HCT116 (cell line): ENCODE measurements around the gene NHLRC4. TPM values are rescaled to one million over a fixed set of nuclear protein-coding genes. Genes with fewer than 3 reads are reported as not detected.

Experiments used
- ATAC-seq: fragments of 200-7000 bp; cut with Tn5 transposase; 2 replicates; pipeline ENCODE4 v1.9.1; 2020; ENCODE audit warnings: mild to moderate bottlenecking, moderate library complexity
- BruUV-seq: library from RNA; stranded (reverse); fragments of 400-500 nt; replicated peaks from 2 replicates; lab custom pipeline; 2021; lab: Mats Ljungman, UMichigan
- CTCF ChIA-PET: fragments of 300-600 bp; sonication (Branson Sonifier 250); formaldehyde crosslinking; loops from one replicate; lab custom pipeline; 2021; ENCODE audit warnings: antibody characterized with exemption; lab: Charles Lee
- POLR2A ChIA-PET: fragments of 300-600, 350-600 bp; sonication (Branson Sonifier 250); formaldehyde crosslinking; loops from one replicate; lab custom pipeline; 2021; ENCODE audit warnings: antibody characterized with exemption; lab: Charles Lee
- RAD21 ChIA-PET, 2 experiments: fragments of 300-600 bp; sonication (Branson Sonifier 250); formaldehyde crosslinking; loops; one replicate each; lab custom pipeline; 2023; ENCODE audit warnings: low total read pairs in 2 of 2; ENCODE audit not compliant: uncharacterized antibody in 2 of 2, unreplicated experiment in 2 of 2, low non-redundant PET in 1 of 2; lab: Charles Lee
- DNase-seq: peaks from one replicate; pipeline ENCODE4 v3.0.0-alpha.2; 2010; ENCODE audit warnings: low read depth, low spot score
- H2AFZ ChIP-seq: fragments of 200-600 bp; shearing (Covaris generic), sonication (generic); 2 replicates; pipeline ENCODE4 v1.6.1; 2017; ENCODE audit warnings: low read depth, mixed run types, mixed read lengths, antibody characterized with exemption, low read length; ENCODE audit not compliant: poor library complexity, severe bottlenecking
- H3K27ac ChIP-seq: 2 replicates; pipeline ENCODE4 v1.5.1; 2012; ENCODE audit warnings: low read depth, low read length
- H3K27me3 ChIP-seq: fragments of 200-600 bp; sonication (generic); 2 replicates; pipeline ENCODE4 v1.6.1; 2016; ENCODE audit warnings: mixed run types, low read length, mixed read lengths; ENCODE audit not compliant: insufficient read depth
- H3K36me3 ChIP-seq, 2 experiments: fragments of 200-500 bp in 1 of 2; fragments of 200-600 bp in 1 of 2; sonication (Bioruptor generic) in 1 of 2; sonication (generic) in 1 of 2; 2 replicates each; pipeline versions ENCODE4 v1.5.1 to v1.6.1; 2014 to 2016; ENCODE audit warnings: low read length in 2 of 2, inconsistent platforms in 1 of 2, mixed read lengths in 1 of 2, mixed run types in 1 of 2; ENCODE audit not compliant: insufficient read depth in 2 of 2, control insufficient read depth in 1 of 2
- H3K4me1 ChIP-seq, 2 experiments: fragments of 200-600 bp in 1 of 2; sonication (generic) in 1 of 2; 2 replicates each; pipeline versions ENCODE4 v1.5.1 to v1.6.1; 2012 to 2017; ENCODE audit warnings: low read length in 2 of 2, inconsistent platforms in 1 of 2, mild to moderate bottlenecking in 1 of 2, mixed read lengths in 1 of 2, mixed run types in 1 of 2, moderate library complexity in 1 of 2; ENCODE audit not compliant: insufficient read depth in 2 of 2, control insufficient read depth in 1 of 2
- H3K4me2 ChIP-seq: fragments of 200-600 bp; sonication (generic); 2 replicates; pipeline ENCODE4 v1.6.1; 2017; ENCODE audit warnings: mixed run types, low read length, mixed read lengths
- H3K4me3 ChIP-seq, 2 experiments: fragments of 200-600 bp in 1 of 2; sonication (generic) in 1 of 2; replicated peaks in 1 of 2; 2 replicates each; pipeline ENCODE4 v1.5.1; 2011 to 2016; ENCODE audit warnings: low read length in 2 of 2, control low read depth in 1 of 2, low read depth in 1 of 2, mild to moderate bottlenecking in 1 of 2, mixed read lengths in 1 of 2, mixed run types in 1 of 2
- H3K79me2 ChIP-seq: fragments of 200-600 bp; sonication (generic); 2 replicates; pipeline ENCODE4 v1.6.1; 2017; ENCODE audit warnings: mild to moderate bottlenecking, mixed run types, low read length, moderate library complexity, mixed read lengths; ENCODE audit not compliant: insufficient read depth
- H3K9ac ChIP-seq: fragments of 200-600 bp; sonication (generic); 2 replicates; pipeline ENCODE4 v1.6.1; 2016; ENCODE audit warnings: low read length, mixed read lengths
- H3K9me2 ChIP-seq: fragments of 200-600 bp; sonication (generic), shearing (Covaris generic); 2 replicates; pipeline ENCODE4 v1.6.1; 2017; ENCODE audit warnings: mixed run types, mild to moderate bottlenecking, moderate library complexity; ENCODE audit not compliant: insufficient read depth
- H3K9me3 ChIP-seq, 2 experiments: fragments of 200-500 bp in 1 of 2; fragments of 200-600 bp in 1 of 2; sonication (Bioruptor generic) in 1 of 2; sonication (generic) in 1 of 2; 2 replicates each; pipeline ENCODE4 v1.6.1; 2014 to 2017; ENCODE audit warnings: low read length in 2 of 2, mixed read lengths in 2 of 2, inconsistent platforms in 1 of 2, low read depth in 1 of 2, mild to moderate bottlenecking in 1 of 2, mixed run types in 1 of 2, moderate library complexity in 1 of 2; ENCODE audit not compliant: control insufficient read depth in 1 of 2, insufficient read depth in 1 of 2
- H4K20me1 ChIP-seq: fragments of 200-600 bp; sonication (generic), shearing (Covaris generic); 2 replicates; pipeline ENCODE4 v1.6.1; 2017; ENCODE audit warnings: mixed run types, mild to moderate bottlenecking, moderate library complexity; ENCODE audit not compliant: insufficient read depth
- CBX3 ChIP-seq: IDR thresholded peaks from 2 replicates; pipeline ENCODE4 v1.6.1; 2012; ENCODE audit warnings: low read depth
- CEBPB ChIP-seq: IDR thresholded peaks from 2 replicates; pipeline ENCODE4 v1.6.1; 2012; ENCODE audit warnings: low read depth
- CTCF ChIP-seq, 3 experiments: fragments of 200-600 bp in 1 of 3; sonication (generic) in 1 of 3; IDR thresholded peaks in 2 of 3; conservative IDR thresholded peaks in 1 of 3; 2 replicates each; pipeline ENCODE4 v1.5.1; 2012 to 2017; ENCODE audit warnings: low read depth in 2 of 3, low read length in 2 of 3, antibody characterized with exemption in 1 of 3, borderline replicate concordance in 1 of 3, control low read depth in 1 of 3, mild to moderate bottlenecking in 1 of 3, mixed read lengths in 1 of 3, mixed run types in 1 of 3, moderate library complexity in 1 of 3; ENCODE audit not compliant: insufficient read depth in 1 of 3
- ELF1 ChIP-seq: IDR thresholded peaks from 2 replicates; pipeline ENCODE4 v1.6.1; 2012; ENCODE audit warnings: low read depth, borderline replicate concordance
- EZH2phosphoT487 ChIP-seq: fragments of 200-600 bp; IDR thresholded peaks from 2 replicates; pipeline ENCODE4 v1.6.1; 2018; ENCODE audit warnings: antibody characterized with exemption, borderline replicate concordance
- POLR2A ChIP-seq: IDR thresholded peaks from 2 replicates; pipeline ENCODE4 v1.7.0; 2011; ENCODE audit warnings: borderline replicate concordance; ENCODE audit not compliant: insufficient read depth, insufficient read length; ENCODE audit errors: extremely low read depth
- POLR2AphosphoS5 ChIP-seq: IDR thresholded peaks from 2 replicates; pipeline ENCODE4 v1.6.1; 2011; ENCODE audit warnings: mild to moderate bottlenecking, low read depth, low read length, moderate library complexity
- RAD21 ChIP-seq: IDR thresholded peaks from 2 replicates; pipeline ENCODE4 v1.6.1; 2012; ENCODE audit warnings: low read depth, mild to moderate bottlenecking
- REST ChIP-seq: IDR thresholded peaks from 2 replicates; pipeline ENCODE4 v1.6.1; 2012; ENCODE audit warnings: low read depth
- SIN3A ChIP-seq: IDR thresholded peaks from 2 replicates; pipeline ENCODE4 v1.6.1; 2012; ENCODE audit warnings: low read depth
- SP1 ChIP-seq: IDR thresholded peaks from 2 replicates; pipeline ENCODE4 v1.6.1; 2012; ENCODE audit warnings: low read depth
- SRF ChIP-seq: IDR thresholded peaks from 2 replicates; pipeline ENCODE4 v1.6.1; 2012; ENCODE audit warnings: low read depth
- TCF7L2 ChIP-seq: IDR thresholded peaks from 2 replicates; pipeline ENCODE4 v1.7.0; 2011; ENCODE audit warnings: borderline replicate concordance, inconsistent platforms; ENCODE audit not compliant: insufficient read depth, insufficient read length; ENCODE audit errors: extremely low read depth
- YY1 ChIP-seq: IDR thresholded peaks from 2 replicates; pipeline ENCODE4 v1.6.1; 2011; ENCODE audit warnings: low read length, low read depth, moderate library complexity, mild to moderate bottlenecking; ENCODE audit not compliant: insufficient replicate concordance; ENCODE audit errors: extremely low read depth
- ZNF274 ChIP-seq: fragments of 200-500 bp; sonication (Bioruptor generic); IDR thresholded peaks from 2 replicates; pipeline ENCODE4 v1.6.1; 2014; ENCODE audit warnings: mild to moderate bottlenecking, low read depth, low read length, inconsistent platforms
- intact Hi-C: fragments of 100-400 bp; cut with micrococcal nuclease; formaldehyde crosslinking; loops from 2 replicates; pipeline ENCODE4 v1.10.0; 2022
- total RNA-seq: library from RNA; stranded (reverse); gene quantifications from one replicate; pipeline ENCODE4 v1.2.1, GENCODE V29; 2021; ENCODE audit not compliant: unreplicated experiment
- TF ChIP-seq, protein P1 (sequence below): IDR thresholded peaks from 2 replicates; pipeline ENCODE4 v1.6.1; 2012
- TF ChIP-seq, protein P2 (sequence below): IDR thresholded peaks from 2 replicates; pipeline ENCODE4 v1.6.1; 2011; ENCODE audit warnings: mild to moderate bottlenecking, low read length, moderate library complexity; ENCODE audit not compliant: insufficient replicate concordance; ENCODE audit errors: extremely low read depth

NHLRC4 gene
- total RNA-seq, 1 experiment from 2014 or later, result 0.22 TPM

DNA sequence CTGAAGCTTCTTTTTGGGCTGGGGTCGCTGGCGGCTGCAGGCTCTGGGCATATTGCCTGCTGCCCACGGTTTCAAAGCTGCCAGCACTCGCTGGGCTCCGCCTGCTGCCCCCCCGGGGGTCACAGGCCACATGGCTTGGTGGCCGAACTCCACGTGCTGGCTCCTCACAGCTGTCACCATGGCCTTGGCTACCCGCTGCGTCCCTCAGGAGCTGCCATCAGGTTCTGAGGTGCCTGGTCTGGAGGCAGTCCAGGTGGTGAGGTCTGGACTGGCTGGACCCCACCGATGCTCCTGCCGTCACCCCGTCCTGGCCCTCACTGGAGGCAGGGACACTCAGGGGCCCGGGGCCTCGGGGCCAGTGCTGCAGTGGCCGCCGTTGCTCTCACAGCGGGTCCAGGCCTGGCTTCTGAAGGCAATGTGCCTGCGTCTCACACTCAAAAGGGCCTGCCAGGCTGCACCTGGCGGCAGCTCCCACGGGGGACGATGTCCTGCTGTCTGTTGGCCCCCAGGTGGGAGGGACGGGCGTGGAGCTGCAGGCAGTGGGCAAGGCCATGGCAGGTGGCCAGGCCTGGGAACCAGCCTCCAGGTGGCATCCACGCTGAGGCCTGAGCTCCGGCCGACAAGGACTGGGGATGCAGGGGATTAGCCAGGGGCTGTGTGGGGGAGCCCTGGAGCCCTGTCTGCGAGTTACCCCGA is 26.0 kb upstream of the NHLRC4 start:
- BruUV-seq, result no TSS peak
- Histone ChIP-seq H3K36me3 (no peaks in the 10 kb centered on the region), H3K4me2 (no peak overlapping the region), H4K20me1 (no peaks in the 10 kb centered on the region), H3K4me1 (peaks cover 1 to 8% of the 10 kb centered on the region in 2 experiments; a peak in 3 of 4 replicates), H3K9me3 (no peaks in the 10 kb centered on the region), H3K79me2 (peaks cover 66% of the 10 kb centered on the region), H3K27ac (no peak overlapping the region), H2AFZ (no peak overlapping the region), H3K9me2 (no peaks in the 10 kb centered on the region), H3K9ac (no peak overlapping the region), H3K4me3 (no peak overlapping the region), H3K27me3 (no peaks in the 10 kb centered on the region)
- DNase-seq, result no peak
- intact Hi-C loops, result no loop called here
- ChIA-PET RAD21 (no interaction called here), CTCF (no interaction called here), POLR2A (no interaction called here)
- no peak for ATAC-seq
- TF ChIP-seq CBX3, result no peak
- no peak for TF ChIP-seq REST
- TF ChIP-seq SP1, result no peak
- TF ChIP-seq ELF1, result no peak
- TF ChIP-seq SRF, result no peak
- no peak for TF ChIP-seq POLR2A
- TF ChIP-seq POLR2AphosphoS5, result no peak
- TF ChIP-seq CEBPB, result no peak
- TF ChIP-seq RAD21, result no peak
- TF ChIP-seq, protein P1, sequence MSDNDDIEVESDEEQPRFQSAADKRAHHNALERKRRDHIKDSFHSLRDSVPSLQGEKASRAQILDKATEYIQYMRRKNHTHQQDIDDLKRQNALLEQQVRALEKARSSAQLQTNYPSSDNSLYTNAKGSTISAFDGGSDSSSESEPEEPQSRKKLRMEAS, result no peak
- TF ChIP-seq CTCF (IDR thresholded peaks at IDR 0.05 in 2 of 3, conservative IDR thresholded peaks at IDR 0.05 in 1 of 3; ENCODE audit: borderline replicate concordance in 1 of 3, insufficient read depth in 1 of 3, low read depth in 2 of 3, low read length in 2 of 3), result no peak
- no peak for TF ChIP-seq EZH2phosphoT487
- TF ChIP-seq, protein P2, sequence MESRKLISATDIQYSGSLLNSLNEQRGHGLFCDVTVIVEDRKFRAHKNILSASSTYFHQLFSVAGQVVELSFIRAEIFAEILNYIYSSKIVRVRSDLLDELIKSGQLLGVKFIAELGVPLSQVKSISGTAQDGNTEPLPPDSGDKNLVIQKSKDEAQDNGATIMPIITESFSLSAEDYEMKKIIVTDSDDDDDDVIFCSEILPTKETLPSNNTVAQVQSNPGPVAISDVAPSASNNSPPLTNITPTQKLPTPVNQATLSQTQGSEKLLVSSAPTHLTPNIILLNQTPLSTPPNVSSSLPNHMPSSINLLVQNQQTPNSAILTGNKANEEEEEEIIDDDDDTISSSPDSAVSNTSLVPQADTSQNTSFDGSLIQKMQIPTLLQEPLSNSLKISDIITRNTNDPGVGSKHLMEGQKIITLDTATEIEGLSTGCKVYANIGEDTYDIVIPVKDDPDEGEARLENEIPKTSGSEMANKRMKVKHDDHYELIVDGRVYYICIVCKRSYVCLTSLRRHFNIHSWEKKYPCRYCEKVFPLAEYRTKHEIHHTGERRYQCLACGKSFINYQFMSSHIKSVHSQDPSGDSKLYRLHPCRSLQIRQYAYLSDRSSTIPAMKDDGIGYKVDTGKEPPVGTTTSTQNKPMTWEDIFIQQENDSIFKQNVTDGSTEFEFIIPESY, result no peak
- no peak for TF ChIP-seq SIN3A
- no peak for TF ChIP-seq ZNF274
- no peak for TF ChIP-seq YY1
- TF ChIP-seq TCF7L2, result no peak
